IPS-11a (cell line): ENCODE results near the gene NOX5.
"Not testable (repeated sequence)": the region's sequence is repeated elsewhere in the genome, so short reads cannot be mapped to it uniquely, and the experiment has no call there.

Source experiments
- H3K4me3 ChIP-seq: one replicate; pipeline ENCODE4 v1.5.1; 2013; ENCODE audit warnings: low read depth, low read length, control low read depth

NOX5 gene

GRCh38 chr15:69046781-69047180 lies 32.3 kb downstream of the NOX5 start:
- no peak overlapping the region for H3K4me3 ChIP-seq

- no peak overlapping the region for H3K4me3 ChIP-seq
These were observed 35.5 kb downstream of the NOX5 start for GRCh38 chr15:69049976-69050375.

GRCh38 chr15:69055251-69055650 lies 40.8 kb downstream of the NOX5 start:
- H3K4me3 ChIP-seq = no peak overlapping the region

- H3K4me3 ChIP-seq = no peak overlapping the region
These were observed 41.9 kb downstream of the NOX5 start for GRCh38 chr15:69056365-69056764.

- H3K4me3 ChIP-seq = no peak overlapping the region
These were observed 44.5 kb downstream of the NOX5 start for GRCh38 chr15:69058830-69059556.

- H3K4me3 ChIP-seq = no peak overlapping the region
These were observed 45.1 kb downstream of the NOX5 start for GRCh38 chr15:69059557-69059943.

GRCh38 chr15:69060041-69060481 lies 45.6 kb downstream of the NOX5 start:
- no peak overlapping the region for H3K4me3 ChIP-seq

GRCh38 chr15:69060744-69061143 lies 46.2 kb downstream of the NOX5 start:
- H3K4me3 ChIP-seq = no peak overlapping the region

- no peak overlapping the region for H3K4me3 ChIP-seq
These were observed 46.9 kb downstream of the NOX5 start for GRCh38 chr15:69061414-69061842.

GRCh38 chr15:69064649-69065048 lies 50.2 kb downstream of the NOX5 start:
- no peak overlapping the region for H3K4me3 ChIP-seq

- H3K4me3 ChIP-seq = no peak overlapping the region
These were observed 51.8 kb downstream of the NOX5 start for GRCh38 chr15:69066007-69066995.

GRCh38 chr15:69067296-69067695 lies 52.8 kb downstream of the NOX5 start:
- no peak overlapping the region for H3K4me3 ChIP-seq

GRCh38 chr15:69068157-69068556 lies 53.7 kb downstream of the NOX5 start:
- no peak overlapping the region for H3K4me3 ChIP-seq

GRCh38 chr15:69069290-69069689 lies 54.8 kb downstream of the NOX5 start:
- H3K4me3 ChIP-seq = not testable (repeated sequence)

GRCh38 chr15:69069996-69070395 lies 55.5 kb downstream of the NOX5 start:
- no peak overlapping the region for H3K4me3 ChIP-seq

GRCh38 chr15:69070396-69070795 lies 55.9 kb downstream of the NOX5 start:
- no peak overlapping the region for H3K4me3 ChIP-seq

GRCh38 chr15:69071260-69071659 lies 56.8 kb downstream of the NOX5 start:
- no peak overlapping the region for H3K4me3 ChIP-seq

GRCh38 chr15:69072906-69073305 lies 58.4 kb downstream of the NOX5 start:
- no peak overlapping the region for H3K4me3 ChIP-seq

GRCh38 chr15:69074001-69074842 lies 59.7 kb downstream of the NOX5 start:
- H3K4me3 ChIP-seq = peak overlapping the region; percentile 69

- H3K4me3 ChIP-seq = no peak overlapping the region
These were observed 60.3 kb downstream of the NOX5 start for GRCh38 chr15:69074843-69075224.

GRCh38 chr15:69075440-69075839 lies 60.9 kb downstream of the NOX5 start:
- H3K4me3 ChIP-seq = no peak overlapping the region
